Activated CD4-positive, alpha-beta T cell treated with anti-CD3 and anti-CD28 coated beads, Interleukin-2, Interleukin-4, amounts not matched to agents 100 ng/mL and 50 ng/mL, durations not matched to agents 16 hours and 8 hours (primary cell): ENCODE data around the gene PCBP1.
"Not testable (repeated sequence)": the region's sequence is repeated elsewhere in the genome, so short reads cannot be mapped to it uniquely, and the experiment has no call there.

Experiments
- DNase-seq: peaks from one replicate; pipeline ENCODE4 v3.0.0-alpha.2; 2020; ENCODE audit warnings: low spot score

The PCBP1 gene

DNA sequence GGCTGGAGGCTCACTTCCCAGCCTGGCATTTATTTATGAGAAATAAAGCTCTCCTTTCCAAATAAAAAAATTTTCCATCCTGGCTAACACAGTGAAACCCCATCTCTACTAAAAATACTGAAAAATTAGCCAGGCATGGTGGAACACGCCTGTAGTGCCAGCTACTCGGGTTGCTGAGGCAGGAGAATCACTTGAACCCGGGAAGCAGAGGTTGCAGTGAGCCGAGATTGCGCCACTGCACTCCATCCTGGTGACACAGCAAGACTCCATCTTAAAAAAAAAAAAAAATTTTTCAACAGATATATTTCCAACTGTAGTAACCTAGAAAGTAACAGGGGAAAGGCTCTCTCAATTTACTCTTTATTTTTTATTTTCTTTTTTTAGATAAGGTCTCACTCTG lies 6.1 kb upstream of the PCBP1 start:
- DNase-seq, result no peak

DNA sequence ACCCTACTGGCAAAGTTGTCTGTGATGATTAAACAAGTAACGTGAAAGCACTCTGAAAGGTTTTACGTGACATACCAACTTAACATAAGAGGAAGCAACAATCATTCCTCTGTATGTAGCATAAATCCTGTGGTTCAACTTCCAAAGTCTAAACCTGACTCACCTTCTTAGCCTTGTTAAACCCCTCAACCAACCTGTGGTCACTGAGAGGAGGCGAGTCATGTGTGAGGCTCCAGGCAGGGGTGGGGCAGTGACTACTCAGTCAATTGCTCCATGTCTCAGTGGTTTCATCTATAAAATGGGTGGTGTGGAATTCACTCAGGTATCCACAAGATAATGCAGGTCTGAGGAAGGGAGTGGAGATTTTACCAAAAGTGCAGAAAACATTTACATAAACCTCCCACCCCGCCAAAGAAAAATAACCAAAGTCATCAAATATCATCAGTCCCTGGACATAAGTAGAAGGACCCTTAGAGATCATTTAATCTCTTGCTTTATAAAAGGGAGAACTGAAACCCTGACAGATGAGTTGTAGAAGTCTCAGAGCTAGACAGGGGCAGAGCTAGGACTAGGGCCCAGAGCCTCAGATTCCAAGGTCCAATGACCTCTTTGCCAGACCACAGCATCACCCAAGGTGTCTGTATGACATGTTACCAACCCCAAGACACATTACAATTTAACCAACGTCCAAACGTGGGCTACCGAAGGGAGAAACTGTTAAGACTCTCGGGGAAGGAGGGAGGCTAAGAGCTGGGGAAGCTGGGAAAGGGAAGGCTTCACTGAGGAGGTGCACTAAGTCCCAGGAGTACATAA lies 3.7 kb upstream of the PCBP1 start:
- peak; percentile 69 for DNase-seq

DNA sequence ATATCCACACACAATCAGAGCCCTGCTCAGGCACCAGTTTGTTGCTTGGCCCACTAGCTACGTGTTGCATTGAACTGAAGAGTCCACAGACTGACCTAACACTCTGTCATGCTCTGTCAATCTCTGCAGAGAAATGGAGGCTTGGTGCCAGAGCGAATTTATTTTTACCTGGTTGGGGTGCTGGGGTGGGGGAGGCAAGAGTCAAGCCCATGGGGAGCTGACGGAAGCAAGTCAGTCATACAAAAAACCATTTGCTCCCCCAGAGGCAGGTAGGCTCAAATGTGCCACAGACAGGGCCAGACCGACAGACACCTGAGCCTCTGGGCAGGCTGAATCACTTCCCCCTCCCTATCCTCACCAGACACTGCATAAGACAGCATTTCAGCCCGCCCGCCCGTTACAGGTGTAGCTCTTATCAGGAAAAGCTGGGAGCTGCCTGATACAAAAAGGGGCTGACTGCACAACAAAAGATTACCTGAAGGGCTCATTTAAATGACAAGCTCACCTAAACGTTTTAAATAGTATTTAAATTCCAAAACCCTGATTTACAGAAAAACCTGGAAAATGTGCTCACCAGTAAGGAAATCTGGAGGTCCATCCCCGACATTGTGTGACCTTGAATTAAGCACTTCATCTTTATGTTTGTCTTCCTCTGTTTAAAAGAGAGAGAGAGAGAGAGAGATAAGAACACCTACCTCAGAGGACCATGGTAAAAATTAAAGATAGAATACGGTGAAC lies 2.1 kb upstream of the PCBP1 start:
- peak; percentile 66 for DNase-seq

DNA sequence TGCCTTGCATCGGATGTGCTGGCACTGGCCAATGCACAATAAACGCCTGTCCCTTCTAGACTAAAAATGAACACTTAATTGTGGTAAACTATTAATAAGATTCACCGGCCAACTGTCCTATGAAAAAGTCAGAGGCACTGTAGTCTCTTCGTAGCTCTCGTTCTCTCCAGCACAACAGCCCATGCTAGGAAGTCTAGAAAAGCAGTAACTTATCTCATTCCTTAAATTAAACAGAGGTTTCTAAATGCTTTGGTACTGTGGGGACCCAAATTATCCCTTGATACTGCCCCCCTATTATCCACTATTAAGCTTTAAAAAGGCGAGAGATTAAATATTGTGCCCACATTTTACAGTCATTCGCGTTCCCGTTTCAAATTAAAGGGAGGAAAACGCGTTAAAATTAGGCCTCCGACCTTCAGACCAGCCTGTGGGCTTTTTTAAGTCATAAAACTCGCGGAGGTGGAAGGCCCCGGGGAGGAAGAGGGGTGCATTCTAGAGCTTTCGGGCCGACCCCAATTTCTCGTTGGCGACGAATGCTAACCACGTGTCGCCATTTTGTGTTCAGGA lies 1.5 kb upstream of the PCBP1 start:
- no peak for DNase-seq

DNA sequence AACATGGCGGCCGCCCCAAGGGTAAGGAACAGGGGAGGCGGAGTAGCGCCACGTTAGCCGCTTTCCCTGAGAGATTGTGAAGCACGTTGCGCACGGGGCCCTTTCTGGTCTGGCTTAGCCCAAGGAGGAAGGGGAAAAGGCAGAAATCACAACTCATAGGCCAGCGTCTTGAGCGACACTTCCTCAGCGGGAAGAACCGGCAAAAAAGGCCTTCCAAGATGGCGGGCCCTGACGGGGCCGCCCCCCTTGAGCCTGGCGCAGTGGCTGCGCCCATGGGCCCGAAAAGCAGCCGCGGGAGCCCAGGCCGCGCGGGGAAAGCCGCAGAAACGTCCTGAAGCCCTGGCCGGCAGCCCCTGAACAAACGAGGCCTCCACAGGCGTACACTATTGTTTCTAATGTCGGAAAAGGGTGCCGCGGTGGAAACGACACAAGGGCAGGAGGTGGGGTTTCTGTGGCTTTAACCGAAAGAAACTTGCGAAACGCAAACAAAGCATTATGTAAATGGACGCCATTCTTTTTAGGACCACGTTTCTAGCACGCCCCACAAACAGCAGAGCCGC lies 919 bp upstream of the PCBP1 start:
- DNase-seq, result peak; percentile 87

DNA sequence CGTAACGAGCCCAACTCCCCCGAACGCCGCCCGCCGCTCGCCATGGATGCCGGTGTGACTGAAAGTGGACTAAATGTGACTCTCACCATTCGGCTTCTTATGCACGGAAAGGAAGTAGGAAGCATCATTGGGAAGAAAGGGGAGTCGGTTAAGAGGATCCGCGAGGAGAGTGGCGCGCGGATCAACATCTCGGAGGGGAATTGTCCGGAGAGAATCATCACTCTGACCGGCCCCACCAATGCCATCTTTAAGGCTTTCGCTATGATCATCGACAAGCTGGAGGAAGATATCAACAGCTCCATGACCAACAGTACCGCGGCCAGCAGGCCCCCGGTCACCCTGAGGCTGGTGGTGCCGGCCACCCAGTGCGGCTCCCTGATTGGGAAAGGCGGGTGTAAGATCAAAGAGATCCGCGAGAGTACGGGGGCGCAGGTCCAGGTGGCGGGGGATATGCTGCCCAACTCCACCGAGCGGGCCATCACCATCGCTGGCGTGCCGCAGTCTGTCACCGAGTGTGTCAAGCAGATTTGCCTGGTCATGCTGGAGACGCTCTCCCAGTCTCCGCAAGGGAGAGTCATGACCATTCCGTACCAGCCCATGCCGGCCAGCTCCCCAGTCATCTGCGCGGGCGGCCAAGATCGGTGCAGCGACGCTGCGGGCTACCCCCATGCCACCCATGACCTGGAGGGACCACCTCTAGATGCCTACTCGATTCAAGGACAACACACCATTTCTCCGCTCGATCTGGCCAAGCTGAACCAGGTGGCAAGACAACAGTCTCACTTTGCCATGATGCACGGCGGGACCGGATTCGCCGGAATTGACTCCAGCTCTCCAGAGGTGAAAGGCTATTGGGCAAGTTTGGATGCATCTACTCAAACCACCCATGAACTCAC lies 673 bp downstream of the PCBP1 start:
- DNase-seq, result peak; percentile 62

DNA sequence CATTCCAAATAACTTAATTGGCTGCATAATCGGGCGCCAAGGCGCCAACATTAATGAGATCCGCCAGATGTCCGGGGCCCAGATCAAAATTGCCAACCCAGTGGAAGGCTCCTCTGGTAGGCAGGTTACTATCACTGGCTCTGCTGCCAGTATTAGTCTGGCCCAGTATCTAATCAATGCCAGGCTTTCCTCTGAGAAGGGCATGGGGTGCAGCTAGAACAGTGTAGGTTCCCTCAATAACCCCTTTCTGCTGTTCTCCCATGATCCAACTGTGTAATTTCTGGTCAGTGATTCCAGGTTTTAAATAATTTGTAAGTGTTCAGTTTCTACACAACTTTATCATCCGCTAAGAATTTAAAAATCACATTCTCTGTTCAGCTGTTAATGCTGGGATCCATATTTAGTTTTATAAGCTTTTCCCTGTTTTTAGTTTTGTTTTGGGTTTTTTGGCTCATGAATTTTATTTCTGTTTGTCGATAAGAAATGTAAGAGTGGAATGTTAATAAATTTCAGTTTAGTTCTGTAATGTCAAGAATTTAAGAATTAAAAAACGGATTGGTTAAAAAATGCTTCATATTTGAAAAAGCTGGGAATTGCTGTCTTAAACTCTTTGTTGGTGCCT lies 1.4 kb downstream of the PCBP1 start:
- DNase-seq, result no peak

DNA sequence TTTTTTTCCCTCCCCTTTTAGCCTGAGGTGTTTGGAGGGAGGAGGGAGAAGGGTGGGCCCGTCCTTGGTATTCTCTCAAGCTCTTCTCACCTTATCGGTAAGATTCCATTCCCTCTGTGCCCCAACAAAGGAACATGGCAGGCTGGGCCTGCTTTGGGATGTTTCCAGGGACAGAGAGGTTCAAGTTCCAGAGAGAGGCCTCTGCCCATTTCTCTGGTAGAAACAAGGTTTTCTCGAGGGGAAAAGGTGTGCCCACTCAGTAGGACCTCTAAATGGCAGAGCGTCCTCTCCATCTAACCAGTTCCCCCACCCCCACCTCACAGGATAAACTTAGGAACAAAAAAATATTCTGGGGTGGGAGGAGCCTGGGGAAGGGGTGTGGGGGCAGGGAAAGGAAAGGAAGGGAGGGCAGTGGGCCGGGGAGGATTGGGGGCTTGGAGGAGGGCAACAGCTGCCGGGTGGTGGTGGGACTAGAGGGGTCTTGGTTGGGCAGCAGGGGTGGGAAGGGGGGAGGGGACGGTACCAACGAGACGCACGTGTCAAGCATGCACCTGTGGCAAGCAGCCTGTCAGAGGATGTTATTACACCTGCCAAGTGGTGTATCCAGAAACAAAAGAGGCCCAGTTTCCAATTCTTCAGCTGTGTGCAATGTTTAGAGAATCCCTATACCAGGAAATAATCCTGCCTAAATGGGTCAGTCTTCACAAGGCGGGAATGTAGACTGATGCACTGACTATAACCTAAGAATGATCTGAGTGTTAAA lies 2.1 kb downstream of the PCBP1 start:
- no peak for DNase-seq

DNA sequence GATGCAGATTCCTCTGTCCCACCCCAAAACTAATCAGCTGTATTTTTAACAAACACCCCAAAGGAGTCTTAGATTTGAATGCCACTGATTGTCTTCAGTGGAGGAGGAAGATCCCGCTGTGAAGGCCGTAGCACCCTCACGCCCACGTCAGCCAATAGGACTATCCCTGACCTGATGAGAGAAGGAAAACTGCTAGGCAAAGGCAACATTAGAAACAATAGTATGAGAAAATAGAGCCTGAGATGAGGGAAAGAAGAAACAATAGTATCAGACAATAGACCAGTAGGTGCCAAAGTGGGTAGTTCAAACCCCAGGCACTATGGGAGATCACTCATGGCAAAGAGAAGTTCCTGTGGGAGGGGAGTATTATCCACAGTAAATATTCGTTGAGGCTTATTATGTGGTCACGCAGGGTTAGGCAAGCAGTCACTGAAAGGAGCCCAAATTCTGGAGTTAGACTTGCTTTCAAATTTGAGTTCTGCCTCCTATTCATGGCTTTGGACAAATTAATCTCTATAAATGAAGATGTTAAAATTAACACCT lies 2.8 kb downstream of the PCBP1 start:
- no peak for DNase-seq

DNA sequence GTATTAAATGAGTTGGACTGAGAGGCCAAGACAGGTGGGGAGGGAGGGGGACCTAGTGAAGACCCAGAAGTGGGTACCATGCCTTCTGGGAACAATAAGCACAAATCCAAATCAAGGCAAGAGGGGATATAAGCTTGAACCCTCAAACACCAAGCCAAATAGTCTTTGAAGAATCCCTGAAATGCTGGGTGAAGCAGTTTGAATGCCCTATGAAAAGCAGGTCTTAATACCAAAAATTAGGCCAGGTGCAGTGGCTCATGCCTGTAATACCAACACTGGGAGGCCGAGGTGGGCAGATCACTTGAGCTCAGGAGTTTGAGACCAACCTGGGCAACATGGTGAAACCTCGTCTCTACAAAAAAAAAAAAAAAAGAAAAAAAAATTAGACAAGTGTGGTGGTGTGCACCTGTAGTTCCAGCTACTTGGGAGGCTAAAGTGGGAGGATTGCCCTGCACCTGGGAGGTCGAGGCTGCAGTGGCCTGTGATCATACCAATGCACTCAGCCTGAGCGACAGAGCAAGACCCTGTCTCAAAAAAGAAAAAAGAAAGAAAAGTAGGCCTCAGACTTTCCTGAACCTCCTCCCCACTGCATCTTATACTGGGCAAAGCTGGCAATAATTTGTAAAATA lies 3.5 kb downstream of the PCBP1 start:
- no peak for DNase-seq

DNA sequence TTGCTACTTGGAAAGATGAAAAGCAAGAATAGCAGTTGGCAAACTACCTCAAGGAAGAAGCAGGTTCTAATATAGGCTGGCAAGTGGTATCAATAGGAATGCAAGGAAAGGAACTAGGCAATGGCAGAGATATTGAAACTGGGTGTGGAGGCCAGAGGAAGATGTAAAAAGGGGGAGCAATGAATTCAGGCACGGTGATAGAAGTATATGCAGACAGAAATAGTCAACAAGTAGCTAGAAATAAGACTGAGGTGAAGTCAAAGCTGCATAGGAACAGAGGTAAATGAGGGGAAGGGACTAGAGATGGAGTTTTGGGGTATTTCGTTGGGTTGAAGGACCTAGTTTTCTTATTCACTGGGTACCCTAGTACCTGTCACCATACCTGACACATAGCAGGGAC lies 4.1 kb downstream of the PCBP1 start:
- DNase-seq, result no peak

DNA sequence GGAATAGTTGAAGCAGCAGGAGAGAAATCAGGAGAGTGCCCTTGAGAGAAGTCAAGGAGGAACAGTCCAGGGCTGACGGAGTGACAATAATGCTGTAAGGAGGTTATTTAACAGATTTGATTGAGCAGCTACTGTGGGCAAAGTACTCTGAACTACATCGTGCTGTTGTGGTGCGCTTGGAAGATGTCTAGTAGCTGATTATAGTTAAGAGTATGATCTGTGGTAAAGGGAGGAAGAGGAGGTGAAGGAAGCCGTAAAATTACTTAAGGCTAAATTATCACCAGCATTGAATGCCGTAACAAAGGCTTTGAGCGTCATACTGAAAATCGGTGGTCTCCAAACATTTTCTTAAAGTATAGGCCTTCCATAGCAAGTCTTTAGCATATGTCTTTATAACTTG lies 4.5 kb downstream of the PCBP1 start:
- DNase-seq, result no peak

DNA sequence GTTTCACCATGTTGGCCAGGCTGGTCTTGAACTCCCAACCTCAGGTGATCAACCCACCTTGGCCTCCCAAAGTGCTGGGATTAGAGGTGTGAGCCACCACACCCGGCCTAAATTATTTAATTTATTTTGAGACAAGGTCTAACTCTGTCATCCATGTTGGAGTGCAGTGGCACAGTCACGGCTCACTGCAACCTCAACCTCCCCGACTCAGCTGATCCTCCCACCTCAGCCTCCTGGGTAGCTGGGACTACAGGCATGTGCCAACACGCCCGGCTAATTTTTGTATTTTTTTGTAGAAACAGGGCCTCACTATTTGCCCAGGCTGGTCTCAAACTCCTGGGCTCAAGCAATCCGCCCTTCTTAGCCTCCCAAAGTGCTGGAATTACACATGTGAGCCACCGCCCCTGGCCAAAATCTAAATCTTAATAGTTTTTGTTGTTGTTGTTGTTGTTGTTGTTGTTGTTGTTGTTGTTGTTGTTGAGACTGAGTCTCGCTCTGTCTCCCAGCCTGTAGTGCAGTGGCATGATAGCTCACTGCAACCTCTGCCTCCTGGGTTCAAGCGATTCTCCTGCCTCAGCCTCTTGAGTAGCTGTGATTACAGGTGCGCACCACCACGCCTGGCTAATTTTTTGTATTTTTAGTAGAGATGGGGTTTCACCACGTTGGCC lies 5.4 kb downstream of the PCBP1 start:
- not testable (repeated sequence) for DNase-seq

DNA sequence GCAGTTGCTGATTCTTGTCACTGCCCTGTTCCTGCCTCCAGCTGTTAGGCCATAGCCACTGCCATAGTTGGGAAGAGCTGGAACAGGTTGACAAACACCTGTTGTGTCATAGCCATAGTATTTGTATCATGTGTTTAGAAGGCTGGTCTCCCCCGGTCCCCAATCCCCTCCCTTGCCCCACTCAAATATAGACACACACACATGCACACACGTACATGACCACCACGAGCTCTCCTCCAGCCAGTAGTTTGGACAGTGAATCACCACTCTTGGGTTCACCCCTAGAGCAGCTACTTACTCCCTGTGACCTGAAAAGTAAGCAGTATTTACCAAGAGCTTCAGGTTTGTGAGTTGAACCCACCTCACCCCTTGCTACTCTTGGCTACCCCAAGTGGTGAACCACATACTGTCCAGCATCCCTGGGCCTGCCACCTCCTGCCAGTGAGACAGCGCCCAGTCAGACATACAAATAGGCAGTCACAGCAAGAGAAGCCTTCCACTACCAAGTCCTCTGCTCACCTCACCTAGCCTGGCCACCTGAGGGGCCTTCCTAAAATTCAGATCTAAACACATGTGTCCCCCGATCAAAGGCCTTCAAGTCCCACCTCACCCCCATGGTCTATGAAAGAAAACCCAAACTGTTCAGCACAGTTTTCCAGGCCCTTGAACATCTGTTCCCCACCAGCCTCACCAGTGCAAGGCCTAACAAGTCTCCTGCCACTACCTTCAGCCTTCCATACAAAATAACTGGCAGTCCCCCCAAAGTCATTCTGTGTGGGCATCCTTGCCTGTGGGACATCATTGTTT lies 7.1 kb downstream of the PCBP1 start:
- DNase-seq, result no peak

DNA sequence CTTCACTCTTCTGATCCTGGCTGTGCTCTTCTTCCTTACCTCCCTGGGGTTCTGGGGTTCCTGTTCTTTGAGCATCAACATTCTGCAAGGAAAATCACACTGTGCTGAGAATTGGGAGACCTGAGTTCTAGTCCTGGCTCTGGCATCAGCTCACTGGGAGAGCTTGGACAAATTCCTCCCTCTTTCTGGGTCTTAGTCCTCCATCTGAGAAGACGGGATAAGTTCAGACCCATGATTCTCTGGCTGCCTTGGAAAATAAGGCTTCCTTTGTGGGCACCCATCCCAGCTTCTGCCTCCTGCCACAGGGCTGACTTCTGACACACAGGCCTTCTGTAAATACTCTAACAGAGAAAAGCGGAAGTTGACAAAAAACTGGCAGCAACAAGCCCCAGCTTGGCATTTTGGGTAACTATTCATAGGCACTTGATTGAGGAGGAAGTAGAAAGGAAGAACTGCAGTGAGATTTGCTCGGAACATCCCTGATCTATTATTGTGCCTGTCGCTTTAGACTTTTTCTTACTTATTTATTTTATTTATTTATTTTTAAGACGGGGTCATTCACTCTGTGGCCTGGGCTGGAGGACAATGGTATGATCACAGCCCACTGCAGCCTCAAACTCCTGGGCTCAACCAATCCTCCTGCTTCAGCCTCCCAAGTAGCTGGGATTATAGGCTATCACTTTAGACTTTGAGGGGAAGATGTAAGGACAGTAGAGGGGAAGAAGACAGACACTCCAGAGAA lies 7.9 kb downstream of the PCBP1 start:
- DNase-seq, result peak; percentile 77

DNA sequence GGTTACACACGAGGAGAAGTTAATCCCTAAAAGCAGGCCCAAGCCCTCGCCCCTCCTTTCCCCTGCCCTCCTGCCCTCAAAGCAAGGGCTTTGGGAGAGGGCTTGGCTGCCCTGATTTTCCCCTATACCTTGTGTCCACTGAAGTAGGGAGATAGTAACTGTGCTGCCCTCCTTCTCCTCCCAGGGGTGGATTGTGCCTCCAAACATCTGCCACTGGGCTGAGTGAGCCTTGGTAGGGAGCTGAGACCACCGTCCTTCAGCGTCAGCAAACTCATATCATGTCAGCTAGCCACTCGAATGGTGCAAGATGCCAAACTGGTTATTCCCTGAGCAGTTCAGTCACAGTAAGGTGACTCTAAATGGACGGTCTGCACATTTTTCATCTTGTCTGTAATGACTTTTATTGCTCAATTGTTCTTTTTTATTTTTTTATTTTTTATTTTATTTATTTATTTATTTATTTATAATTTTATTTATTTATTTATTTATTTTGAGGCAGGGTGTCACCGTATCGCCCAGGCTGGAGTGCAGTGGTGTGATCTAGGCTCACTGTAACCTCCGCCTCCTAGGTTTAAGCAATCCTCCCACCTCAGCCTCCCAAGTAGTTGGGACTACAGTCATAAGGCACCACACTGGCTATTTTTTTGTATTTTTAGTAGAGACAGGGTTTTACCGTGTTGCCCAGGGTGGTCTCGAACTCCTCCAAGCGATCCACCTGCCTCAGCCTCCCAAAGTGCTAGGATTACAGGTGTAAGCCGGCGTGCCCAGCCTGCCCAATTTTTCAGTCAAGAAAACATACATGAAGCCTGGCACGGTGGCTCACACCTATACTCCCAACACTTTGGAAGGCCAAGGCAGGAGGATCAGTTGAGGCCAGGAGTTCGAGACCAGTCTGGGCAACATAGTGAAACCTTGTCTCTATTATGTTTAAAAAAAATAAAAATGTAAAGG lies 8.7 kb downstream of the PCBP1 start:
- no peak for DNase-seq

DNA sequence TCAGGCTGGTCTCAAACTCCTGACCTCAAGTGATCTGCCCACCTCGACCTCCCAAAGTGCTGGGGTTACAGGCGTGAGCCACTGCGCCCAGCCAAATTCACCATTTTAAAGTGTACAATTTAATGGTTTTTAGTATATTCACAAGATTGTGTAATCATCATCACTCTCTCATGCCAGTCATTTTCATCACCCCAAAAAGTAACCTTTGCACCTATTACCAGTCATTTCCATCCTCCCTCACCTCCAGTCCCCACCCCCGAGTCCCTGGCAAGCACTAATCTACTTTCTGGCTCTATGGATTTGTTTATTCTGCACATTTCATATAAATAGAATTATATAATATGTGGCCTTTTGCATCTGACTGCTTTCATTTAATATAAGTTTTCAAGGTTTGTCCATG lies 10.8 kb downstream of the PCBP1 start:
- no peak for DNase-seq
